H1 (cell line): Measurements from ENCODE around the gene TMEM161A. TPM values are rescaled to one million over a fixed set of nuclear protein-coding genes. Genes with fewer than 3 reads are reported as not detected.

Experiments used
- CTCF ChIA-PET: fragments of 300-600 bp; sonication (Branson Sonifier 250); formaldehyde crosslinking; loops from one replicate; lab custom pipeline; 2021; ENCODE audit not compliant: partially characterized antibody; lab: Charles Lee
- POLR2A ChIA-PET: fragments of 300-600 bp; sonication (Branson Sonifier 250); formaldehyde crosslinking; loops from one replicate; lab custom pipeline; 2021; ENCODE audit warnings: inconsistent platforms; ENCODE audit not compliant: partially characterized antibody; lab: Charles Lee
- DNase-seq, 2 experiments: peaks; one replicate each; pipeline versions ENCODE4 v3.0.0 to v3.0.0-alpha.2; 2010 to 2022; ENCODE audit warnings: low spot score in 2 of 2, low read depth in 1 of 2, mixed read lengths in 1 of 2
- FAIRE-seq: peaks from 2 replicates; lab custom pipeline; 2011; peaks lifted over from hg19 to GRCh38; lab: Jason Lieb, UNC
- H2AFZ ChIP-seq: 2 replicates; pipeline ENCODE4 v1.8.1; 2012; ENCODE audit warnings: low read length, inconsistent platforms
- H2AK5ac ChIP-seq: 2 replicates; pipeline ENCODE4 v1.6.1; 2013; ENCODE audit warnings: low read depth, low read length
- H2BK120ac ChIP-seq: replicated peaks from 2 replicates; pipeline ENCODE3; 2013; ENCODE audit warnings: low read depth, low read length, inconsistent platforms
- H2BK12ac ChIP-seq: 2 replicates; pipeline ENCODE4 v1.6.1; 2013; ENCODE audit warnings: low read depth, low read length
- H2BK15ac ChIP-seq: 2 replicates; pipeline ENCODE4 v1.6.1; 2013; ENCODE audit warnings: low read length
- H2BK20ac ChIP-seq: 2 replicates; pipeline ENCODE4 v1.6.1; 2013; ENCODE audit warnings: low read length
- H2BK5ac ChIP-seq: 2 replicates; pipeline ENCODE4 v1.6.1; 2013; ENCODE audit warnings: low read depth, low read length
- H3K14ac ChIP-seq: 2 replicates; pipeline ENCODE4 v1.6.1; 2013; ENCODE audit warnings: inconsistent platforms; ENCODE audit not compliant: insufficient read length
- H3K18ac ChIP-seq: 2 replicates; pipeline ENCODE4 v1.6.1; 2013; ENCODE audit warnings: low read length; ENCODE audit errors: extremely low read depth
- H3K23ac ChIP-seq: 2 replicates; pipeline ENCODE4 v1.6.1; 2013; ENCODE audit warnings: inconsistent platforms; ENCODE audit not compliant: insufficient read length
- H3K23me2 ChIP-seq: 2 replicates; pipeline ENCODE4 v1.6.1; 2013; ENCODE audit warnings: low read depth, low read length
- H3K27ac ChIP-seq: 2 replicates; pipeline ENCODE4 v1.6.1; 2011; ENCODE audit warnings: low read depth, low read length, inconsistent platforms
- H3K27me3 ChIP-seq, 4 experiments: replicated peaks in 1 of 4; 1 replicate in 1 of 4; 2 replicates in 3 of 4; pipeline versions ENCODE4 v1.6.1 to v1.8.1; 2011 to 2013; ENCODE audit warnings: low read length in 3 of 4, mild to moderate bottlenecking in 3 of 4, inconsistent platforms in 2 of 4, mixed read lengths in 2 of 4, moderate library complexity in 1 of 4; ENCODE audit not compliant: control insufficient read depth in 3 of 4, insufficient read depth in 3 of 4; ENCODE audit errors: extremely low read depth in 1 of 4
- H3K36me3 ChIP-seq, 4 experiments: 2 replicates each; pipeline versions ENCODE4 v1.6.1 to v1.8.1; 2011 to 2013; ENCODE audit warnings: mild to moderate bottlenecking in 4 of 4, low read length in 3 of 4, moderate library complexity in 2 of 4, control low read depth in 1 of 4, inconsistent platforms in 1 of 4; ENCODE audit not compliant: insufficient read depth in 4 of 4, control insufficient read depth in 2 of 4
- H3K4ac ChIP-seq: replicated peaks from 2 replicates; pipeline ENCODE3; 2013; ENCODE audit warnings: low read length, low read depth, mixed read lengths, inconsistent platforms; ENCODE audit not compliant: insufficient read length
- H3K4me1 ChIP-seq, 4 experiments: replicated peaks in 1 of 4; 1 replicate in 1 of 4; 2 replicates in 3 of 4; pipeline versions ENCODE4 v1.6.1 to v1.8.1; 2011 to 2013; ENCODE audit warnings: low read length in 3 of 4, inconsistent platforms in 2 of 4, mixed read lengths in 1 of 4; ENCODE audit not compliant: insufficient read depth in 4 of 4, control insufficient read depth in 3 of 4
- H3K4me2 ChIP-seq, 2 experiments: 2 replicates each; pipeline versions ENCODE4 v1.6.1 to v1.8.1; 2011 to 2013; ENCODE audit warnings: low read depth in 2 of 2, low read length in 2 of 2, control low read depth in 1 of 2, inconsistent platforms in 1 of 2, mild to moderate bottlenecking in 1 of 2; ENCODE audit not compliant: insufficient read depth in 1 of 2
- H3K4me3 ChIP-seq, 4 experiments: fragments of 200-600, 300-600 bp in 1 of 4; sonication (generic), shearing (Covaris generic), sonication (Bioruptor Twin) in 1 of 4; 2 replicates each; pipeline versions ENCODE4 v1.5.1 to v1.8.1; 2011 to 2016; ENCODE audit warnings: low read length in 4 of 4, low read depth in 3 of 4, control low read depth in 2 of 4, inconsistent platforms in 2 of 4, mild to moderate bottlenecking in 2 of 4, mixed read lengths in 1 of 4, moderate library complexity in 1 of 4; ENCODE audit not compliant: insufficient read depth in 2 of 4; ENCODE audit errors: extremely low read depth in 1 of 4
- H3K56ac ChIP-seq: replicated peaks from 2 replicates; pipeline ENCODE3; 2013; ENCODE audit warnings: low read depth, mild to moderate bottlenecking, mixed read lengths, low read length, inconsistent platforms; ENCODE audit not compliant: insufficient read length
- H3K79me1 ChIP-seq: 2 replicates; pipeline ENCODE4 v1.6.1; 2013; ENCODE audit warnings: low read depth, low read length, control low read depth
- H3K79me2 ChIP-seq, 2 experiments: 2 replicates each; pipeline versions ENCODE4 v1.6.1 to v1.8.1; 2012 to 2013; ENCODE audit warnings: low read length in 2 of 2, mild to moderate bottlenecking in 2 of 2, inconsistent platforms in 1 of 2; ENCODE audit not compliant: insufficient read depth in 2 of 2, control insufficient read depth in 1 of 2
- H3K9ac ChIP-seq, 4 experiments: replicated peaks in 1 of 4; 1 replicate in 1 of 4; 2 replicates in 3 of 4; pipeline versions ENCODE4 v1.6.1 to v1.8.1; 2011 to 2013; ENCODE audit warnings: low read depth in 3 of 4, low read length in 3 of 4, control low read depth in 2 of 4, mild to moderate bottlenecking in 2 of 4, moderate library complexity in 2 of 4, inconsistent platforms in 1 of 4; ENCODE audit errors: extremely low read depth in 1 of 4
- H3K9me3 ChIP-seq, 2 experiments: 2 replicates each; pipeline versions ENCODE4 v1.6.1 to v1.8.1; 2012 to 2013; ENCODE audit warnings: mild to moderate bottlenecking in 2 of 2, moderate library complexity in 2 of 2, control low read depth in 1 of 2, inconsistent platforms in 1 of 2, low read depth in 1 of 2, low read length in 1 of 2, mixed read lengths in 1 of 2; ENCODE audit not compliant: insufficient read depth in 2 of 2
- H4K20me1 ChIP-seq, 2 experiments: replicated peaks in 1 of 2; 2 replicates each; pipeline versions ENCODE3 to v1.8.1; 2011 to 2013; ENCODE audit warnings: inconsistent platforms in 2 of 2, low read length in 2 of 2, mild to moderate bottlenecking in 1 of 2; ENCODE audit not compliant: insufficient read depth in 2 of 2, control insufficient read depth in 1 of 2
- H4K5ac ChIP-seq: 2 replicates; pipeline ENCODE4 v1.6.1; 2013; ENCODE audit warnings: low read length, low read depth, mixed read lengths, inconsistent platforms; ENCODE audit not compliant: insufficient read length
- H4K8ac ChIP-seq: 2 replicates; pipeline ENCODE4 v1.8.0; 2013; ENCODE audit warnings: mild to moderate bottlenecking, moderate library complexity, low read length, inconsistent platforms; ENCODE audit not compliant: insufficient read depth; ENCODE audit errors: extremely low read depth
- H4K91ac ChIP-seq: replicated peaks from 2 replicates; pipeline ENCODE3; 2013; ENCODE audit warnings: low read length, mixed read lengths, inconsistent platforms; ENCODE audit not compliant: insufficient read length
- JUN ChIP-seq: IDR thresholded peaks from 2 replicates; pipeline ENCODE4 v1.6.1; 2011; ENCODE audit warnings: low read depth, mild to moderate bottlenecking, improper control_type of control experiment, low read length
- WGBS, 2 experiments: shearing (Covaris generic) in 1 of 2; methylation state at CpG; one replicate each; pipeline versions ENCODE4 v1.1.6 to v1.1.7; 2013 to 2015; ENCODE audit warnings: low lambda C conversion rate in 2 of 2, mixed read lengths in 2 of 2, inconsistent platforms in 1 of 2, low coverage in 1 of 2, missing lambda C conversion rate in 1 of 2; ENCODE audit not compliant: insufficient replicate concordance in 2 of 2, insufficient coverage in 1 of 2, insufficient read length in 1 of 2; ENCODE audit errors: extremely low coverage in 1 of 2, missing lambda C conversion rate in 1 of 2; 5-methylcytosine and 5-hydroxymethylcytosine counted together
- polyA plus RNA-seq, 7 experiments: library from polyadenylated mRNA; depleted of rRNA in 3 of 7; stranded (reverse) in 5 of 7; unstranded in 2 of 7; fragments of >200 nt in 5 of 7; fragments of 200-250 nt in 2 of 7; gene quantifications; 1 replicate in 5 of 7; 2 replicates in 1 of 7; 4 replicates in 1 of 7; pipeline versions ENCODE4 v1.2.1 to v1.2.3, GENCODE V29; 2011 to 2013; ENCODE audit warnings: missing spikeins in 2 of 7, mixed read lengths in 2 of 7
- total RNA-seq: library from RNA; stranded (reverse); fragmentation: NEBNext Ultra II Directional; extraction: Animal tissue kit (Norgen Biotek cat#: 25700); gene quantifications from 2 replicates; pipeline ENCODE4 v1.2.1, GENCODE V29; 2021

The TMEM161A gene
- total and polyA plus RNA-seq, 2 of the 8 experiments (the other 6 are each of a cell fraction or from before 2014, with no cell fraction given): 47.8 to 103 TPM

DNA sequence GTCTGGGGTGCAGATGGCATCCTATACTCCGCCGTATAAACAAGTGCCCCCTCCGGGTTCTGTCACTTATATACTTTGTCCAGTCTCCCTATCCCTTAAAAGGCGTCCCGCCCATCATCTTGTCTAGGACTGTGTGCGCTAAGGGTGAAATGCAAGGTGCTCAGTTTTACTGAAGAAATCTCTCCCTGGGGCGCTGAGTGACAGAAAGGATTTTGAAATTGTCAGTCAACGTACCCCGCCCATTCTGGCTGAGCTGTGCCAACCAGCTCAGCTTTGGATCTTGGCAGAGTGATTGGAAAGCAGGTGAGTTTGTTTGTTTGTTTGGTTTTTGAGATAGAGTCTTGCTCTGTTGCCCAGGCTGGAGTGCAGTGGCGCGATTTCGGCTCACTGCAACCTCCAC is 4.1 kb upstream of the TMEM161A start:
- H3K27me3 ChIP-seq: no peaks in the 10 kb centered on the region; a peak in 2 of 7 replicates
- H3K9me3 ChIP-seq: no peaks in the 10 kb centered on the region
- H3K56ac ChIP-seq: no peak overlapping the region
- FAIRE-seq (no peak), DNase-seq (no peak)
- peaks cover 3% of the 10 kb centered on the region; the same call in 1 of the 2 replicates for H3K23me2 ChIP-seq
- no peak overlapping the region for H3K23ac ChIP-seq
- H2BK20ac ChIP-seq: no peak overlapping the region
- H4K20me1 ChIP-seq: no peaks in the 10 kb centered on the region
- no peak overlapping the region for H4K8ac ChIP-seq
- peaks cover 0 to 5% (median 4%) of the 10 kb centered on the region in 4 experiments; a peak in 5 of 7 replicates for H3K4me1 ChIP-seq
- TF ChIP-seq JUN: no peak
- no peak overlapping the region for H3K4ac ChIP-seq
- H2AK5ac ChIP-seq: no peak overlapping the region
- no peak overlapping the region for H3K18ac ChIP-seq
- H4K91ac ChIP-seq: no peak overlapping the region
- H3K36me3 ChIP-seq: no peaks in the 10 kb centered on the region
- WGBS, 2 experiments: 93% methylated on average over 12 of the region's 12 CpGs; no CpG with 5 or more reads in 1 of the 2 experiments
- no peak overlapping the region for H3K27ac ChIP-seq
- H2AFZ ChIP-seq: no peak overlapping the region
- no peak overlapping the region for H3K14ac ChIP-seq
- no peak overlapping the region for H4K5ac ChIP-seq
- H2BK12ac ChIP-seq: no peak overlapping the region
- ChIA-PET POLR2A (interaction anchor here (0.5 to 2.4 kb wide), 6 partner anchors 13 to 206 kb away, joined by 3 to 12 read pairs (median 5); no protein-coding TSS in a partner anchor), CTCF (interaction anchor here (0.7 to 6.2 kb wide), 9 partner anchors 10 to 89 kb away, joined by 3 to 46 read pairs (median 3); partner anchors contain the start of gene BORCS8)
- H3K4me3 ChIP-seq: no peak overlapping the region
- no peak overlapping the region for H3K4me2 ChIP-seq
- 0 out of 4 replicates have a peak, but pooled peaks cover 0 to 3% of the 10 kb centered on the region in 2 experiments for H3K79me2 ChIP-seq
- peaks cover 3% of the 10 kb centered on the region; the same call in 1 of the 2 replicates for H3K79me1 ChIP-seq
- no peak overlapping the region for H2BK5ac ChIP-seq
- no peak overlapping the region for H2BK120ac ChIP-seq
- H3K9ac ChIP-seq: no peak overlapping the region
- H2BK15ac ChIP-seq: no peak overlapping the region
